ENCODE data around the gene KIAA1671.
"Not testable (repeated sequence)": the region's sequence is repeated elsewhere in the genome, so short reads cannot be mapped to it uniquely, and the experiment has no call there.

Gene KIAA1671

GRCh38 chr22:24951942-24952836, at the start of gene KIAA1671:
KIAA1671 (plus strand) TSS chr22:24952716; CDS start chr22:25028000, 75,284 bp downstream.
- peak; percentile 78 to 80 for DNase-seq

- no peak for DNase-seq
These were observed 46.6 kb upstream of the KIAA1671 start for GRCh38 chr22:24905909-24906308.

GRCh38 chr22:24907101-24907500, 45.4 kb upstream of the KIAA1671 start:
- not testable (repeated sequence) for DNase-seq

GRCh38 chr22:24920029-24920428, 32.5 kb upstream of the KIAA1671 start:
- no peak for DNase-seq

GRCh38 chr22:24925586-24926427, 26.7 kb upstream of the KIAA1671 start:
- DNase-seq: no peak

GRCh38 chr22:24926428-24926725, 26.1 kb upstream of the KIAA1671 start:
- no peak for DNase-seq

- no peak for DNase-seq
These were observed 25.5 kb upstream of the KIAA1671 start for GRCh38 chr22:24926849-24927579.

GRCh38 chr22:24928322-24928721, 24.2 kb upstream of the KIAA1671 start:
- no peak for DNase-seq

DNA sequence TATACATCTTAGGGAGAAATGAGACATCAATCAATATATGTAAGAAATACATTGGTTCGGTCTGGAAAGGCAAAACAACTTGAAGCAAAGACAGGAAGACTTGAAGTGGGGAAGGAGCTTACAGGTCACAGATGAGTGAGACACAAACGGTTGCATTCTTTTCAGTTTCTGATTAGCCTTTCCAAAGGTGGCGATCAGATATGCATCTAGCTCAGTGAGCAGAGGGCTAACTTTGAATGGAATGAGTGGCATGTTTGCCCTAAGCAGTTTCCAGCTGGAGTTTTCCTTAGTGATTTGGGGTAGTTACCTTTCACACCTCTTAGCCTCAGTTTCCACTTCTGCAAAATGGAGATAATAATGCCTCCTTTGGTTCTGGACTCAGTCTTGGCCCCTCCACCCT, 21.8 kb upstream of the KIAA1671 start:
- DNase-seq: no peak

- DNase-seq: no peak
These were observed 16.6 kb upstream of the KIAA1671 start for GRCh38 chr22:24935771-24936483.

GRCh38 chr22:24937114-24937513, 15.4 kb upstream of the KIAA1671 start:
- no peak for DNase-seq

- DNase-seq: peak in 1 of 2 experiments; percentile 5
These were observed 13.7 kb upstream of the KIAA1671 start for GRCh38 chr22:24938741-24939341.

- no peak for DNase-seq
These were observed 10.2 kb upstream of the KIAA1671 start for GRCh38 chr22:24942301-24942700.

DNA sequence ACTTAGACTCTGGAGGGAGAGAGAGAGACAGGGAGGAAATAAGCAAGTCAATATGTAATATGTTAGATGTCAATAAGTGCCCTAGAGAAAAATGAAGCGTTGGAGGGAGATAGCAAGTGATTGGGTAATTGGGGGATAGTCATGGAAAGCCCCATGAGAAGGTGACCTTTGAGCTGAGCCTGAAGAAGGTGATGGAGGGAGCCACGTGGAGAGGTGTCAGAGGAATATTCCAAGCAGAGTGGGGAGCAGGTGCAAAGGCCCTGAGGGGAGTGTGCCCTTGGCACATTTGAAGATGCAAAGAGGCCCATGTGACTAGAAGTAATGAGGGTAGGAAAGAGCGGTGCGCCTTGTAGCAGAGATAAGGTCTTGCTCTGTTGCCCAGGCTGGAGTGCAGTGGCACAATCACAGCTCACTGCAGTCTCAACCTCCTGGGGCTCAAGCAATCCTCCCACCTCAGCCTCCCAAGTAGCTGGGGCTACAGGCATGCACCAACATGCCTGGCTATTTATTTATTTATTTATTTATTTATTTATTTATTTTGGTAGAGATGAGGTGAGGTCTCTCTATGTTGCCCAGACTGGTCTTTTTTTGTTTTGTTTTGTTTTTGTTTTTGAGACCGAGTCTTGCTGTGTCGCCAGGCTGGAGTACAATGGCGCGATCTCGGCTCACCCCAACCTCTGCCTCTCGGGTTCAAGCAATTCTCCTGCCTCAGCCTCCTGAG, 8.1 kb upstream of the KIAA1671 start:
- DNase-seq: no peak

- no peak for DNase-seq
These were observed 7.1 kb upstream of the KIAA1671 start for GRCh38 chr22:24945430-24945829.

- no peak for DNase-seq
These were observed 5.1 kb upstream of the KIAA1671 start for GRCh38 chr22:24947383-24947782.

DNA sequence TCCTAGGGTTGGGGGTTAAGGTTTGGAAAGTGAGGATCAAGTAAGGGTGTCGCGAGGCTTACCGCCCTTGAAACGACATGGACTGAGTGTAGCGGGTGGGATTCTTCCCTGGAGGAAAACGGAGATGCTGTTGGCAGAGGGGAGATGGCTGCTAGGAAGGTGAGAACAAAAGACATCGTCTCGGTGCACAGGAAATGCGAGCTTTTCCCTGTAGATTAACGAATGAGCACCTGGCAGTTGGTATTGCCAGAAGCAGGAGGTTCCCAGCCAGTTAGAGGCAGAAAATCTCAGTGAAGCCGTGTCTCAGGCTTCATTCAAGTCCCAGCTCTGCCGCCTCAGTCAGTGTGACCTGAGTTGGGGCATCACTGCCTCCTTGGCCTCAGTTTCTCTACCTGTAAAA, 4.6 kb upstream of the KIAA1671 start:
- no peak for DNase-seq

GRCh38 chr22:24948356-24949202, 3.9 kb upstream of the KIAA1671 start:
- no peak for DNase-seq

DNA sequence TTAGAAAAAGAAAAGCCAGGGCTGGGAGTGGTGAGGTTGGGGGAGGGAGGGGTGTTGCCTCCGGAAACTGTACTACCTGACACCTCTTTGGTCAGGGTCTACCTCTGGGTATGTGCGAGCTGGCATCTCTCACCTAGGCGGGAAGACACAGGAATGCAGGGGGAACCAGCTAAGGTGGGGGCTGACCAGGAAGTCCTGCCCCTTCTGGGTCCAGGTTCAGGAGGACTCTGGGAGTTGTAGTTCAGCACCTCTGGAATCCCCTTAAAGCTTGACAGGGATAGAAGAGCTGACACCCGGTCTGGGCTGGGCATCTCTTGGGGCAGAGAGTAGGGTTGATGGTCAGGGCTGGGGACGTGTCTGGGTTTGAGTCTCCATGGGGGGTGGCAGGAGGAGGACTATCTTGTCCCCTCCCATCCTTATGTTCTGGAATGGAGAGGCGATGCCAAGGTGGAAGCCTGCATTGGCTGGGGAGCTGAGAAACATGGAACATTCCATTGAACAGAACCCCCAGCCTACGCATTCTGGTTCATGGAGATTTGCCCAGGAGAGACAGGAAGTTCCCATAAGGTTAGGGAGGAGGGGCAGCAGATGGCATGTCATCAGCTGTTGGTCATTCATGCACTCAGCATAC, 2.1 kb upstream of the KIAA1671 start:
- DNase-seq: no peak

DNA sequence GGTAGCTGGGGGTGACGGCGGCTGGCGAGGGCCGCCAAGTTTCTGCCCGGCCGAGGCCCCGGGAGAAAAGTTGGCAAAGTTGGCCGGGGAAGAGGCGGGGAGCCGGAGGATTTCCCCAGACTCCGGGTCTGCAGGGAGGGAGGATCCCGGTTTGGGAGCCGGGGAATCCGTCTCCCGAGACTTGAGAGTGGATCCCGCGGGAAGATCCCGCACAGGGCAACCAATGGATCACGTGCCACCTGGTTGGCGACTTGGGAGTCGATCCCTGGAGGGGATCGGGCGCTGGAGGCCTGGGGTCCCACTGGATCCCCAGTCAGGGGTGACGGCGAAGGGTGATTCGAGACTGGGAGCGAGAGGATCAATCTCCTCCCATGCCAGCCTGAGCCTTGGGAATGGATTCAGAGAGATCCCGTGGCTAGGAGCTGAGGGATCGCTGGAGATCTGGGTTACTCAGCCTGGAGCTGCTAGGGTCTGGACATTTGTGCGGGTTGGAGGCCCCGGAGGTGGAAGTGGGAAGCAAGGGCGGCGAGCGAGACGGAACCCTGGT, 394 bp downstream of the KIAA1671 start:
- DNase-seq: no peak

Measured in activated CD4-positive, alpha-beta T cell treated with anti-CD3 and anti-CD28 coated beads, Interleukin-2, amount 50 U/mL, for 4 hours (primary cell).